Measurements from ENCODE around the gene TENT5A. TPM values are rescaled to one million over a fixed set of nuclear protein-coding genes. Genes with fewer than 3 reads are reported as not detected.
"Not testable (repeated sequence)": the region's sequence is repeated elsewhere in the genome, so short reads cannot be mapped to it uniquely, and the experiment has no call there.

Gene TENT5A
- total RNA-seq, 1 experiment from 2014 or later, result not detected

GRCh38 chr6:81743649-81744048 is 8.8 kb downstream of the TENT5A start:
- H3K79me2 ChIP-seq (ENCODE audit: low read length), result no peaks in the 10 kb centered on the region
- no peak for DNase-seq
- H3K9me3 ChIP-seq (ENCODE audit: low read length), result no peaks in the 10 kb centered on the region

GRCh38 chr6:81741689-81742088 is 10.8 kb downstream of the TENT5A start:
- DNase-seq, result no peak
- no peaks in the 10 kb centered on the region for H3K9me2 ChIP-seq (replicated peaks; ENCODE audit: insufficient read depth, low read length)
- H3K36me3 ChIP-seq (ENCODE audit: insufficient read depth, low read length), result no peaks in the 10 kb centered on the region
- no peaks in the 10 kb centered on the region for H3K27me3 ChIP-seq (ENCODE audit: low read length)
- no peak overlapping the region for H3K27ac ChIP-seq (ENCODE audit: low read length)
- no peaks in the 10 kb centered on the region for H3K4me1 ChIP-seq (ENCODE audit: low read length)
- no peak overlapping the region for H3K4me3 ChIP-seq (ENCODE audit: low read length)
- H3K79me2 ChIP-seq (ENCODE audit: low read length), result no peaks in the 10 kb centered on the region
- H4K20me1 ChIP-seq (ENCODE audit: insufficient read depth, low read depth, low read length), result no peaks in the 10 kb centered on the region
- H3K9me3 ChIP-seq (ENCODE audit: low read length), result no peaks in the 10 kb centered on the region
- H3K9ac ChIP-seq (ENCODE audit: low read length), result no peak overlapping the region
- no peak overlapping the region for H3K4me2 ChIP-seq (ENCODE audit: low read depth, low read length, poor library complexity, severe bottlenecking)
- no peak overlapping the region for H2AFZ ChIP-seq (ENCODE audit: low read length)

More at GRCh38 chr6:81743649-81744048, 8.8 kb downstream of the TENT5A start:
- H3K9me2 ChIP-seq (replicated peaks; ENCODE audit: insufficient read depth, low read length), result no peaks in the 10 kb centered on the region
- H4K20me1 ChIP-seq (ENCODE audit: insufficient read depth, low read depth, low read length), result no peaks in the 10 kb centered on the region
- H3K4me1 ChIP-seq (ENCODE audit: low read length), result no peaks in the 10 kb centered on the region
- H3K27ac ChIP-seq (ENCODE audit: low read length), result no peak overlapping the region
- no peak overlapping the region for H3K9ac ChIP-seq (ENCODE audit: low read length)
- no peak overlapping the region for H3K4me2 ChIP-seq (ENCODE audit: low read depth, low read length, poor library complexity, severe bottlenecking)
- H3K27me3 ChIP-seq (ENCODE audit: low read length), result no peaks in the 10 kb centered on the region
- H3K4me3 ChIP-seq (ENCODE audit: low read length), result no peak overlapping the region
- H3K36me3 ChIP-seq (ENCODE audit: insufficient read depth, low read length), result no peaks in the 10 kb centered on the region
- H2AFZ ChIP-seq (ENCODE audit: low read length), result no peak overlapping the region

- H3K4me1 ChIP-seq (ENCODE audit: low read length); DNase-seq; H3K4me2 ChIP-seq (ENCODE audit: low read depth, low read length, poor library complexity, severe bottlenecking); H3K9me3 ChIP-seq (ENCODE audit: low read length); H3K36me3 ChIP-seq (ENCODE audit: insufficient read depth, low read length); H3K79me2 ChIP-seq (ENCODE audit: low read length); H3K27me3 ChIP-seq (ENCODE audit: low read length); H2AFZ ChIP-seq (ENCODE audit: low read length); H3K4me3 ChIP-seq (ENCODE audit: low read length); H3K9ac ChIP-seq (ENCODE audit: low read length); H4K20me1 ChIP-seq (ENCODE audit: insufficient read depth, low read depth, low read length); H3K27ac ChIP-seq (ENCODE audit: low read length); H3K9me2 ChIP-seq (replicated peaks; ENCODE audit: insufficient read depth, low read length): not testable (repeated sequence)
These were observed 11.9 kb downstream of the TENT5A start for GRCh38 chr6:81740591-81740990.

- DNase-seq, result no peak
- H3K79me2 ChIP-seq (ENCODE audit: low read length), result no peaks in the 10 kb centered on the region
- no peaks in the 10 kb centered on the region for H3K9me3 ChIP-seq (ENCODE audit: low read length)
- H2AFZ ChIP-seq (ENCODE audit: low read length), result no peak overlapping the region
- no peaks in the 10 kb centered on the region for H3K27me3 ChIP-seq (ENCODE audit: low read length)
- H3K9me2 ChIP-seq (replicated peaks; ENCODE audit: insufficient read depth, low read length), result no peaks in the 10 kb centered on the region
- no peak overlapping the region for H3K27ac ChIP-seq (ENCODE audit: low read length)
- H4K20me1 ChIP-seq (ENCODE audit: insufficient read depth, low read depth, low read length), result no peaks in the 10 kb centered on the region
- H3K4me2 ChIP-seq (ENCODE audit: low read depth, low read length, poor library complexity, severe bottlenecking), result no peak overlapping the region
- no peak overlapping the region for H3K9ac ChIP-seq (ENCODE audit: low read length)
- no peaks in the 10 kb centered on the region for H3K4me1 ChIP-seq (ENCODE audit: low read length)
- no peaks in the 10 kb centered on the region for H3K36me3 ChIP-seq (ENCODE audit: insufficient read depth, low read length)
- no peak overlapping the region for H3K4me3 ChIP-seq (ENCODE audit: low read length)
These were observed 13.0 kb downstream of the TENT5A start for GRCh38 chr6:81739230-81740195.

GRCh38 chr6:81736428-81736827 is 16.1 kb downstream of the TENT5A start:
- Histone ChIP-seq H3K27me3 (ENCODE audit: low read length) (no peaks in the 10 kb centered on the region), H3K9me2 (replicated peaks; ENCODE audit: insufficient read depth, low read length) (no peaks in the 10 kb centered on the region), H3K36me3 (ENCODE audit: insufficient read depth, low read length) (no peaks in the 10 kb centered on the region), H3K79me2 (ENCODE audit: low read length) (no peaks in the 10 kb centered on the region), H3K27ac (ENCODE audit: low read length) (no peak overlapping the region), H4K20me1 (ENCODE audit: insufficient read depth, low read depth, low read length) (no peaks in the 10 kb centered on the region), H3K9me3 (ENCODE audit: low read length) (no peaks in the 10 kb centered on the region), H3K9ac (ENCODE audit: low read length) (no peak overlapping the region), H3K4me1 (ENCODE audit: low read length) (no peaks in the 10 kb centered on the region), H3K4me2 (ENCODE audit: low read depth, low read length, poor library complexity, severe bottlenecking) (no peak overlapping the region), H2AFZ (ENCODE audit: low read length) (no peak overlapping the region), H3K4me3 (ENCODE audit: low read length) (no peak overlapping the region)
- no peak for DNase-seq

- no peak overlapping the region for H3K9ac ChIP-seq (ENCODE audit: low read length)
- H3K27ac ChIP-seq (ENCODE audit: low read length), result no peak overlapping the region
- H4K20me1 ChIP-seq (ENCODE audit: insufficient read depth, low read depth, low read length), result no peaks in the 10 kb centered on the region
- no peaks in the 10 kb centered on the region for H3K27me3 ChIP-seq (ENCODE audit: low read length)
- no peaks in the 10 kb centered on the region for H3K36me3 ChIP-seq (ENCODE audit: insufficient read depth, low read length)
- H2AFZ ChIP-seq (ENCODE audit: low read length), result no peak overlapping the region
- no peaks in the 10 kb centered on the region for H3K79me2 ChIP-seq (ENCODE audit: low read length)
- H3K9me2 ChIP-seq (replicated peaks; ENCODE audit: insufficient read depth, low read length), result no peaks in the 10 kb centered on the region
- DNase-seq, result no peak
- no peak overlapping the region for H3K4me2 ChIP-seq (ENCODE audit: low read depth, low read length, poor library complexity, severe bottlenecking)
- no peaks in the 10 kb centered on the region for H3K4me1 ChIP-seq (ENCODE audit: low read length)
- no peak overlapping the region for H3K4me3 ChIP-seq (ENCODE audit: low read length)
- no peaks in the 10 kb centered on the region for H3K9me3 ChIP-seq (ENCODE audit: low read length)
These were observed 16.6 kb downstream of the TENT5A start for GRCh38 chr6:81735756-81736380.

- H3K4me1 ChIP-seq (ENCODE audit: low read length), result no peaks in the 10 kb centered on the region
- no peak overlapping the region for H2AFZ ChIP-seq (ENCODE audit: low read length)
- H3K4me3 ChIP-seq (ENCODE audit: low read length), result no peak overlapping the region
- no peaks in the 10 kb centered on the region for H3K36me3 ChIP-seq (ENCODE audit: insufficient read depth, low read length)
- H3K9me2 ChIP-seq (replicated peaks; ENCODE audit: insufficient read depth, low read length), result no peaks in the 10 kb centered on the region
- no peaks in the 10 kb centered on the region for H3K79me2 ChIP-seq (ENCODE audit: low read length)
- H3K4me2 ChIP-seq (ENCODE audit: low read depth, low read length, poor library complexity, severe bottlenecking), result no peak overlapping the region
- H4K20me1 ChIP-seq (ENCODE audit: insufficient read depth, low read depth, low read length), result no peaks in the 10 kb centered on the region
- H3K9ac ChIP-seq (ENCODE audit: low read length), result no peak overlapping the region
- no peaks in the 10 kb centered on the region for H3K27me3 ChIP-seq (ENCODE audit: low read length)
- no peaks in the 10 kb centered on the region for H3K9me3 ChIP-seq (ENCODE audit: low read length)
- DNase-seq, result no peak
- H3K27ac ChIP-seq (ENCODE audit: low read length), result no peak overlapping the region
These were observed 17.9 kb downstream of the TENT5A start for GRCh38 chr6:81734500-81735150.

GRCh38 chr6:81734081-81734480 is 18.4 kb downstream of the TENT5A start:
- Histone ChIP-seq H3K4me2 (ENCODE audit: low read depth, low read length, poor library complexity, severe bottlenecking) (no peak overlapping the region), H3K9me3 (ENCODE audit: low read length) (no peaks in the 10 kb centered on the region), H3K79me2 (ENCODE audit: low read length) (no peaks in the 10 kb centered on the region), H3K4me3 (ENCODE audit: low read length) (no peak overlapping the region), H3K27me3 (ENCODE audit: low read length) (no peaks in the 10 kb centered on the region), H3K36me3 (ENCODE audit: insufficient read depth, low read length) (no peaks in the 10 kb centered on the region), H3K9ac (ENCODE audit: low read length) (no peak overlapping the region), H3K27ac (ENCODE audit: low read length) (no peak overlapping the region), H4K20me1 (ENCODE audit: insufficient read depth, low read depth, low read length) (no peaks in the 10 kb centered on the region), H3K4me1 (ENCODE audit: low read length) (no peaks in the 10 kb centered on the region), H3K9me2 (replicated peaks; ENCODE audit: insufficient read depth, low read length) (no peaks in the 10 kb centered on the region), H2AFZ (ENCODE audit: low read length) (no peak overlapping the region)
- DNase-seq, result no peak
